Measurements from ENCODE around the gene REC8. TPM values are rescaled to one million over a fixed set of nuclear protein-coding genes. Genes with fewer than 3 reads are reported as not detected.

Gene REC8
- total RNA-seq, 1 experiment from 2014 or later: 9.8 TPM

GRCh38 chr14:24164518-24164991 lies 7.3 kb upstream of the REC8 start:
- Histone ChIP-seq H3K36me3 (ENCODE audit: control insufficient read depth, insufficient read depth, low read length) (no peaks in the 10 kb centered on the region; the same call in none of the 2 replicates), H3K27me3 (ENCODE audit: control insufficient read depth, insufficient read depth, low read length) (no peaks in the 10 kb centered on the region), H3K4me3 (ENCODE audit: low read depth in 2 of 2, low read length in 2 of 2) (no peak overlapping the region), H3K27ac (ENCODE audit: low read length) (no peak overlapping the region), H3K9me3 (ENCODE audit: control insufficient read depth, insufficient read depth, low read depth, low read length) (no peaks in the 10 kb centered on the region), H3K4me1 (ENCODE audit: control insufficient read depth, insufficient read depth, low read length) (peaks cover 4% of the 10 kb centered on the region)
- no peak for TF ChIP-seq REST (IDR thresholded peaks at IDR 0.05; ENCODE audit: insufficient read depth in 1 of 2, low read depth in 2 of 2, low read length in 1 of 2)
- DNase-seq (ENCODE audit: low read depth, low spot score) (no peak), ATAC-seq (no peak)
- POLR2A ChIA-PET: no interaction called here
- BruUV-seq (replicated peaks): no TSS peak
- CTCF ChIA-PET: no interaction called here
- intact Hi-C loops (cut with micrococcal nuclease; ENCODE audit: unreplicated experiment): no loop called here
- in situ Hi-C loops (cut with HindIII; ENCODE audit: low pct_unique_long_range_greater_than_20kb, low sequenced_read_pairs): no loop called here

- BruUV-seq (replicated peaks): no TSS peak
- ChIA-PET POLR2A (no interaction called here), CTCF (no interaction called here)
- Histone ChIP-seq H3K27ac (ENCODE audit: low read length) (no peak overlapping the region), H3K4me1 (ENCODE audit: control insufficient read depth, insufficient read depth, low read length) (peaks cover 4% of the 10 kb centered on the region), H3K9me3 (ENCODE audit: control insufficient read depth, insufficient read depth, low read depth, low read length) (no peaks in the 10 kb centered on the region), H3K36me3 (ENCODE audit: control insufficient read depth, insufficient read depth, low read length) (no peaks in the 10 kb centered on the region; the same call in none of the 2 replicates), H3K27me3 (ENCODE audit: control insufficient read depth, insufficient read depth, low read length) (no peaks in the 10 kb centered on the region), H3K4me3 (ENCODE audit: low read depth in 2 of 2, low read length in 2 of 2) (no peak overlapping the region)
- in situ Hi-C loops (cut with HindIII; ENCODE audit: low pct_unique_long_range_greater_than_20kb, low sequenced_read_pairs): no loop called here
- TF ChIP-seq REST (IDR thresholded peaks at IDR 0.05; ENCODE audit: insufficient read depth in 1 of 2, low read depth in 2 of 2, low read length in 1 of 2): no peak
- TF ChIP-seq TCF7L2 (IDR thresholded peaks at IDR 0.05; ENCODE audit: low read depth, low read length): no peak
- no peak for TF ChIP-seq POLR2AphosphoS5 (IDR thresholded peaks at IDR 0.05; ENCODE audit: low read depth, low read length)
- no peak for TF ChIP-seq CTCF (IDR thresholded peaks at IDR 0.05)
- TF ChIP-seq SIN3A (IDR thresholded peaks at IDR 0.05; ENCODE audit: borderline replicate concordance, insufficient read depth, low read depth, low read length): no peak
- DNase-seq (ENCODE audit: low read depth, low spot score) (no peak), ATAC-seq (no peak)
- intact Hi-C loops (cut with micrococcal nuclease; ENCODE audit: unreplicated experiment): no loop called here
Observed at GRCh38 chr14:24165785-24166184, 6.1 kb upstream of the REC8 start.
